GM23338 (cell line): Measurements from ENCODE around the gene JARID2. TPM values are rescaled to one million over a fixed set of nuclear protein-coding genes. Genes with fewer than 3 reads are reported as not detected.
A peak's percentile ranks its signal among the peaks of the same experiment; 100 is the strongest.

ENCODE experiments used
- ATAC-seq: fragments of 200-7000 bp; cut with Tn5 transposase; 3 replicates; pipeline ENCODE4 v1.9.1; 2020
- DNase-seq: peaks from one replicate; pipeline ENCODE4 v3.0.0-alpha.2; 2015; ENCODE audit warnings: low spot score
- H2AFZ ChIP-seq: fragments of 200-600 bp; sonication (generic); 2 replicates; pipeline ENCODE4 v1.8.0; 2016; ENCODE audit warnings: antibody characterized with exemption, mild to moderate bottlenecking, moderate library complexity
- H3F3A ChIP-seq: fragments of 200-600 bp; sonication (generic); replicated peaks from 2 replicates; pipeline ENCODE4 v1.8.0; 2017; ENCODE audit warnings: antibody characterized with exemption, mixed run types, low read depth
- H3K27ac ChIP-seq: fragments of 200-600 bp; sonication (generic); 2 replicates; pipeline ENCODE4 v1.6.1; 2016; ENCODE audit warnings: low read depth
- H3K27me3 ChIP-seq: fragments of 200-600 bp; sonication (generic); 2 replicates; pipeline ENCODE4 v1.8.0; 2016; ENCODE audit warnings: mild to moderate bottlenecking, mixed run types, moderate library complexity; ENCODE audit not compliant: insufficient read depth
- H3K36me3 ChIP-seq: fragments of 200-600 bp; sonication (generic); 2 replicates; pipeline ENCODE4 v1.8.0; 2016; ENCODE audit warnings: mild to moderate bottlenecking; ENCODE audit not compliant: insufficient read depth
- H3K4me1 ChIP-seq: fragments of 200-600 bp; sonication (generic); 2 replicates; pipeline ENCODE4 v1.8.0; 2016; ENCODE audit warnings: mild to moderate bottlenecking, moderate library complexity; ENCODE audit not compliant: insufficient read depth
- H3K4me2 ChIP-seq: fragments of 200-600 bp; sonication (generic); 2 replicates; pipeline ENCODE4 v1.7.1; 2017; ENCODE audit warnings: mixed run types
- H3K4me3 ChIP-seq: fragments of 200-600 bp; sonication (generic); 2 replicates; pipeline ENCODE4 v1.6.1; 2016; ENCODE audit warnings: mixed run types
- H3K79me2 ChIP-seq: fragments of 200-600 bp; sonication (generic); replicated peaks from 2 replicates; pipeline ENCODE4 v1.8.0; 2017; ENCODE audit warnings: mild to moderate bottlenecking; ENCODE audit not compliant: insufficient read depth
- H3K9me2 ChIP-seq: fragments of 200-600 bp; sonication (generic); 2 replicates; pipeline ENCODE4 v1.8.0; 2017; ENCODE audit not compliant: insufficient read depth
- H4K20me1 ChIP-seq: fragments of 200-600 bp; sonication (generic); replicated peaks from 2 replicates; pipeline ENCODE4 v1.8.0; 2017; ENCODE audit warnings: mild to moderate bottlenecking; ENCODE audit not compliant: insufficient read depth
- H3K27ac Mint-ChIP-seq: 2 replicates; pipeline ENCODE4 v1.8.0; 2020; ENCODE audit warnings: inconsistent platforms, mild to moderate bottlenecking, moderate library complexity, mixed read lengths
- H3K27me3 Mint-ChIP-seq: 3 replicates; pipeline ENCODE4 v1.8.0; 2022; ENCODE audit warnings: low read depth, mild to moderate bottlenecking, moderate library complexity, mixed read lengths, inconsistent platforms; ENCODE audit not compliant: insufficient read depth, poor library complexity
- H3K36me3 Mint-ChIP-seq: 3 replicates; pipeline ENCODE4 v1.8.0; 2021; ENCODE audit warnings: low read depth, mild to moderate bottlenecking, inconsistent platforms, moderate library complexity, mixed read lengths
- H3K4me1 Mint-ChIP-seq: 3 replicates; pipeline ENCODE4 v1.8.0; 2020; ENCODE audit warnings: mild to moderate bottlenecking, inconsistent platforms, mixed read lengths
- H3K4me3 Mint-ChIP-seq: 3 replicates; pipeline ENCODE4 v1.8.0; 2021; ENCODE audit warnings: moderate library complexity, mild to moderate bottlenecking, inconsistent platforms, mixed read lengths
- H3K9me3 Mint-ChIP-seq: 3 replicates; pipeline ENCODE4 v1.8.0; 2020; ENCODE audit warnings: moderate library complexity, mild to moderate bottlenecking, inconsistent platforms, mixed read lengths
- CREB1 ChIP-seq: fragments of 250-450 bp; sonication (Bioruptor Pico); IDR thresholded peaks from 2 replicates; pipeline ENCODE4 v1.5.0; 2020; ENCODE audit warnings: low read depth, mild to moderate bottlenecking, moderate library complexity
- CTCF ChIP-seq, 2 experiments: fragments of 200-600 bp in 1 of 2; sonication (generic) in 1 of 2; conservative IDR thresholded peaks; 2 replicates each; pipeline versions ENCODE4 v1.5.1 to v1.6.1; 2016 to 2017; ENCODE audit warnings: antibody characterized with exemption in 2 of 2, low read depth in 2 of 2, mild to moderate bottlenecking in 2 of 2, moderate library complexity in 1 of 2
- ETS1 ChIP-seq: IDR thresholded peaks from 2 replicates; pipeline ENCODE4 v1.6.1; 2016; ENCODE audit warnings: antibody characterized with exemption
- EZH2 ChIP-seq: fragments of 200-600 bp; sonication (generic); IDR thresholded peaks from one replicate; pipeline ENCODE4 v1.8.0; 2017; ENCODE audit warnings: antibody characterized with exemption, mild to moderate bottlenecking, low read depth; ENCODE audit not compliant: unreplicated experiment
- EZH2phosphoT487 ChIP-seq: fragments of 200-600 bp; sonication (generic); IDR thresholded peaks from one replicate; pipeline ENCODE4 v1.8.1; 2018; ENCODE audit warnings: antibody characterized with exemption; ENCODE audit not compliant: unreplicated experiment
- JUNB ChIP-seq: IDR thresholded peaks from one replicate; pipeline ENCODE4 v1.6.1; 2016; ENCODE audit warnings: antibody characterized with exemption; ENCODE audit not compliant: unreplicated experiment
- NANOG ChIP-seq: IDR thresholded peaks from 2 replicates; pipeline ENCODE4 v1.6.1; 2016; ENCODE audit warnings: antibody characterized with exemption, borderline replicate concordance
- POLR2AphosphoS5 ChIP-seq: IDR thresholded peaks from 2 replicates; pipeline ENCODE4 v1.6.1; 2016; ENCODE audit warnings: antibody characterized with exemption, low read depth
- REST ChIP-seq: IDR thresholded peaks from one replicate; pipeline ENCODE4 v1.6.1; 2018; ENCODE audit warnings: antibody characterized with exemption; ENCODE audit not compliant: unreplicated experiment
- ZNF114 ChIP-seq: fragments of 250-450 bp; sonication (Bioruptor Pico); IDR thresholded peaks from 2 replicates; pipeline ENCODE4 v1.5.0; 2020; ENCODE audit warnings: mild to moderate bottlenecking, moderate library complexity
- ZNF331 ChIP-seq: fragments of 250-450 bp; sonication (Bioruptor Pico); IDR thresholded peaks from 2 replicates; pipeline ENCODE4 v1.5.0; 2020; ENCODE audit warnings: low read depth, mild to moderate bottlenecking, moderate library complexity
- polyA plus RNA-seq: library from polyadenylated mRNA; unstranded; fragments of >200 nt; fragmentation: Nextera tagmentation; extraction: Ambion mirVana; gene quantifications from 2 replicates; pipeline ENCODE4 v1.2.1, GENCODE V29; 2016
- total RNA-seq: library from RNA; depleted of rRNA; stranded (reverse); fragments of >200 nt; shearing (Covaris generic); gene quantifications from 2 replicates; pipeline ENCODE4 v1.2.3, GENCODE V29; 2014

Gene JARID2
- total and polyA plus RNA-seq, 2 experiments from 2014 or later: 92.8 to 196 TPM

- H3K4me2 ChIP-seq: peak overlapping the region; percentile 90
- H3K36me3 Mint-ChIP-seq: peaks cover 83% of the 10 kb centered on the region
- H3K4me1 ChIP-seq: peaks cover 100% of the 10 kb centered on the region
- no peaks in the 10 kb centered on the region; the same call in none of the 2 replicates for H3K36me3 ChIP-seq
- no peaks in the 10 kb centered on the region for H3K9me2 ChIP-seq
- H2AFZ ChIP-seq: no peak overlapping the region
- H3F3A ChIP-seq: peaks cover 17% of the 10 kb centered on the region
- H3K4me3 ChIP-seq: peak overlapping the region; percentile 83
- peaks cover 99% of the 10 kb centered on the region for H4K20me1 ChIP-seq
- H3K27me3 ChIP-seq: no peaks in the 10 kb centered on the region
- TF ChIP-seq REST (no peak), NANOG (no peak), CTCF (conservative IDR thresholded peaks at IDR 0.05; ENCODE audit: low read depth in 2 of 2) (peak in 1 of 2 experiments; percentile 42; a peak in 2 of 4 replicates), POLR2AphosphoS5 (no peak), ETS1 (no peak)
- H3K4me1 Mint-ChIP-seq: peaks cover 99% of the 10 kb centered on the region
- ATAC-seq (no peak; the same call in 2 of the 3 replicates), DNase-seq (no peak)
- peak overlapping the region; percentile 54 for H3K27ac Mint-ChIP-seq
- peaks cover 100% of the 10 kb centered on the region for H3K79me2 ChIP-seq
- peak overlapping the region; percentile 50 for H3K4me3 Mint-ChIP-seq
- H3K27ac ChIP-seq: peak overlapping the region; percentile 11; the same call in 1 of the 2 replicates
- peaks cover 12% of the 10 kb centered on the region for H3K27me3 Mint-ChIP-seq
- H3K9me3 Mint-ChIP-seq: no peaks in the 10 kb centered on the region
Observed at GRCh38 chr6:15254070-15254975, 8.5 kb downstream of the JARID2 start.

GRCh38 chr6:15255481-15255880 lies 9.6 kb downstream of the JARID2 start:
- DNase-seq: no peak
- Mint-ChIP-seq H3K9me3 (no peaks in the 10 kb centered on the region), H3K4me3 (peak overlapping the region; percentile 50), H3K36me3 (peaks cover 79% of the 10 kb centered on the region), H3K4me1 (peaks cover 99% of the 10 kb centered on the region), H3K27ac (peak overlapping the region; percentile 50), H3K27me3 (peaks cover 10% of the 10 kb centered on the region)
- Histone ChIP-seq H3K27me3 (no peaks in the 10 kb centered on the region), H3K36me3 (no peaks in the 10 kb centered on the region; the same call in none of the 2 replicates), H4K20me1 (peaks cover 99% of the 10 kb centered on the region), H3K27ac (no peak overlapping the region), H3F3A (peaks cover 23% of the 10 kb centered on the region), H3K4me2 (peak overlapping the region; percentile 90), H3K9me2 (no peaks in the 10 kb centered on the region), H3K4me1 (peaks cover 100% of the 10 kb centered on the region), H3K4me3 (peak overlapping the region; percentile 83), H2AFZ (no peak overlapping the region), H3K79me2 (peaks cover 100% of the 10 kb centered on the region)
- ATAC-seq: peak; percentile 11; the same call in 2 of the 3 replicates
- no peak for TF ChIP-seq NANOG
- no peak for TF ChIP-seq JUNB
- TF ChIP-seq ZNF331: no peak
- TF ChIP-seq ZNF114 (CRISPR knock-in tag): no peak
- no peak for TF ChIP-seq CREB1
- no peak for TF ChIP-seq EZH2phosphoT487
- no peak for TF ChIP-seq EZH2
- TF ChIP-seq CTCF (conservative IDR thresholded peaks at IDR 0.05; ENCODE audit: low read depth in 2 of 2): no peak
